C4-2B (cell line): ENCODE results near the gene LRRC8E.

Experiments
- CTCF ChIP-seq: fragments of 450-650 bp; conservative IDR thresholded peaks from 2 replicates; pipeline ENCODE4 v1.5.1; 2017; ENCODE audit warnings: mild to moderate bottlenecking
- ZFX ChIP-seq: fragments of 450-650 bp; IDR thresholded peaks from 2 replicates; pipeline ENCODE4 v1.6.1; 2017

GRCh38 chr19:7903244-7904073 is 15.1 kb downstream of the LRRC8E start, which contains the start of gene MAP2K7:
- peak; percentile 94 for TF ChIP-seq CTCF
- no peak for TF ChIP-seq ZFX
